Large intestine (tissue), 3 donors: Measurements from ENCODE around the gene BNIP5. TPM values are rescaled to one million over a fixed set of nuclear protein-coding genes. Genes with fewer than 3 reads are reported as not detected.

Source experiments
- DNase-seq, 2 donors: peaks; one replicate each; pipeline versions ENCODE4 v3.0.0 to v3.0.0-alpha.2; 2013
- H3K27ac ChIP-seq: one replicate; pipeline ENCODE4 v1.5.1; 2013; ENCODE audit warnings: low read length
- H3K27me3 ChIP-seq: 2 replicates; pipeline ENCODE4 v1.6.1; 2013; ENCODE audit warnings: low read length; ENCODE audit not compliant: control insufficient read depth, insufficient read depth
- H3K36me3 ChIP-seq: 2 replicates; pipeline ENCODE4 v1.6.1; 2013; ENCODE audit warnings: low read length; ENCODE audit not compliant: control insufficient read depth, insufficient read depth
- H3K4me1 ChIP-seq: one replicate; pipeline ENCODE4 v1.6.1; 2013; ENCODE audit warnings: low read length; ENCODE audit not compliant: control insufficient read depth, insufficient read depth
- H3K4me3 ChIP-seq: one replicate; pipeline ENCODE4 v1.5.1; 2013; ENCODE audit warnings: low read length
- H3K9me3 ChIP-seq: one replicate; pipeline ENCODE4 v1.6.1; 2013; ENCODE audit warnings: mild to moderate bottlenecking, low read depth, low read length, moderate library complexity; ENCODE audit not compliant: control insufficient read depth
- WGBS: methylation state at CpG from one replicate; pipeline ENCODE4 v1.1.5; 2013; ENCODE audit warnings: low lambda C conversion rate; ENCODE audit not compliant: insufficient coverage; 5-methylcytosine and 5-hydroxymethylcytosine counted together
- polyA plus RNA-seq: library from polyadenylated mRNA; unstranded; fragments of 120-200 nt; gene quantifications from one replicate; pipeline ENCODE4 v1.2.1, GENCODE V29; 2013

The BNIP5 gene
- polyA plus RNA-seq, 1 donor = 11.2 TPM

DNA sequence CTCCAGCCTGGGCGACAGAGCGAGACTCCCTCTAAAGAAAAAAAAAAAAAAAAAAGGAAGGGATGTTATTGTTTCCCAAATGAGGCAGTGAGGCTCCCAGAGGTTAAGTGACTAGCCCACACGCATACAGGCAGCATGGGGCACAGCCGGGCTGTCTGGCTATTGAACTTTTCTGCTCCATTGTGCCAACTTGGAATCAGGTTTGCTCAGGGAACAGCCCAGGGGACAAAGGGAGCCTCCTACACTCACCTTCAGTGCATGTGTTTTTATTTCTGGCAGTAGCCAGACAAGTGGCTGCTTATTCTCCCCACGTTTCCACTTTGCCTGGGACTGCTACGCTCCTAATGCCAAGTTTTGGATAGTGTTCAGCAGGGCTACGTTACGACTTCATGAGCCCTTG, 40.1 kb upstream of the BNIP5 start:
- WGBS = 100% methylated on average over 2 of the region's 8 CpGs
- no peak for DNase-seq
- H3K27ac ChIP-seq = no peak overlapping the region
- no peaks in the 10 kb centered on the region for H3K9me3 ChIP-seq
- H3K4me3 ChIP-seq = no peak overlapping the region
- H3K36me3 ChIP-seq = no peaks in the 10 kb centered on the region
- no peaks in the 10 kb centered on the region for H3K27me3 ChIP-seq
- no peaks in the 10 kb centered on the region for H3K4me1 ChIP-seq

DNA sequence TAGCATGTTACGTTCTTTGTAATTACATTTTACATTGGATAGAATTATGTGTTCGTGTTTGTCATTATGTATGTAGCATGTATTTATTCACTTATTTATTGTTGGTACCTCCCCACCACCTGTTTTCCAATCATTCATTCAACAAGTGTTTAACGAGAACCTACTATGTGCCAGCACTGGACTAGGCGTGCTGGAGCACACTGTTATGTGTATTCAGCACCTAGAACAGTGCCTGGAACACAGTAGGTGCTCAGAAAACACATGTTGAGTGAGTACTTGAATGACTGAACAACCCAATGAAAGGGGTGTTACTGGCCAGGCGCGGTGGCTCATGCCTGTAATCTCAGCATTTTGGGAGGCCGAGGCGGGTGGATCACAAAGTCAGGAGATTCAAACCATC, 39.5 kb upstream of the BNIP5 start:
- DNase-seq = no peak
- 83% methylated on average over 1 of the region's 8 CpGs for WGBS
- Histone ChIP-seq H3K27ac (no peak overlapping the region), H3K27me3 (no peaks in the 10 kb centered on the region), H3K4me1 (no peaks in the 10 kb centered on the region), H3K9me3 (no peaks in the 10 kb centered on the region), H3K4me3 (no peak overlapping the region), H3K36me3 (no peaks in the 10 kb centered on the region)

DNA sequence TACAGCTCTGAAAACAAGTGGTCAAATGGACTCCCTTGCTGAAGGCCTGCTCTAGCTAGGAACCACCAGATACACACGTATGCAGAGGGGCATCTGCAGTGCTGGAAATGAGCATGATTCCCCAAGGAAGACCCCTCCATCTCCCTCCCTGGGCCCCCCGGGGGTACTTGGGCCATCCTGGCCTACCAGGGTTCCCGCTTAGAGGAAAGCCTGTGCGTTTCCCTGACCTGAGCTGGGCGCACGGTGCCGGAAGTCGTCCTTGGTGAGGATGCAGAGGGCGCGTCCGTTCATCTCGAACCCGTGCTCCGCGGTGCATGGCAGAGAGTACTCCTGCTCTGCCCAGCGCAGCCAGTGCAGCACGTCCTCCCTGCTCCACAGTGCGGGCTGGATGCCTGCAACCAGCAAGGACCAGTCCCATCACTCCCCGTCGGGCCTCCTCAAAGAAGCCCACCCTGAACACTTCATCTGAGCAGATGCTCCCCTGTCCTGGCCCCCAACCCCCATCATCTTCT, 39.0 kb upstream of the BNIP5 start:
- no peaks in the 10 kb centered on the region for H3K27me3 ChIP-seq
- 100% methylated on average over 2 of the region's 20 CpGs for WGBS
- H3K36me3 ChIP-seq = no peaks in the 10 kb centered on the region
- H3K4me3 ChIP-seq = no peak overlapping the region
- H3K4me1 ChIP-seq = no peaks in the 10 kb centered on the region
- DNase-seq = no peak
- no peak overlapping the region for H3K27ac ChIP-seq
- no peaks in the 10 kb centered on the region for H3K9me3 ChIP-seq

DNA sequence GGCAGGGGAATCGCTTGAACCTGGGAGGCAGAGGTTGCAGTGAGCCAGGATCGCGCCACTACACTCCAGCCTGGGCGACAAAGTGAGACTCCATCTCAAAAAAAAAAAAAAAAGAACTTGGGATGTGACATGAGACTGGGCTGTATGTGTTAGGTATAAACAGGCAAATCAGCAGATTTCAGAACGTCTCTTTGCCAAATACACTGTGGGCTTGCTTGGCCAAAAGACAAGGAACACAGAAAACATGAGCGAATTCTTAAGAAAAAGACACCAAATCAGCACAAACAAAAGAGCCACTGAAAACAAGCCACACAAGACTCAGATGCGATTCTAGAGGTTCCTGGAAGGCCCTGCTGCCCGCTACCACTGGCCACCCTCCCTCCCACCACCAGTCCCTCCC, 38.3 kb upstream of the BNIP5 start:
- no peaks in the 10 kb centered on the region for H3K36me3 ChIP-seq
- H3K27ac ChIP-seq = no peak overlapping the region
- WGBS = 100% methylated on average over 3 of the region's 8 CpGs
- no peaks in the 10 kb centered on the region for H3K9me3 ChIP-seq
- H3K27me3 ChIP-seq = no peaks in the 10 kb centered on the region
- no peak for DNase-seq
- no peak overlapping the region for H3K4me3 ChIP-seq
- no peaks in the 10 kb centered on the region for H3K4me1 ChIP-seq

DNA sequence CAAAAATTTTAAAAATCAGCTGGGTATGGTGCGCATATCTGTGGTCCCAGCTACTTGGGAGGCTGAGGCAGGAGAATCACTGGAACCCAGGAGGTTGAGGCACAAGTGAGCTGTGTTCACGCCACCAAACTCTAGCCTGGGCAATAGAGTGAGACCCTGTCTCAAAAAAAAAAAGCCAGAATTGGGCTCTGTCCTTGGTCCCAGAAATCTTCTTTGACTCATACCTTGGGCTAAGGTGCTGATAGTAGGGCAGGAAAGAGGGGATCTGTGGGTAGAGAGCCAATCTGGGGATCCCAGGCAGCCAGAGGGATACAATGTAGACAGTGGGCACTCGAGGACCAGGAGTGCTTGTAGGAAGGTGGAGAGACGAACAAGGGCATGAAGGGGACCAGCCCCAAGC, 37.5 kb upstream of the BNIP5 start:
- 100% methylated on average over 1 of the region's 4 CpGs for WGBS
- H3K9me3 ChIP-seq = no peaks in the 10 kb centered on the region
- no peak for DNase-seq
- H3K36me3 ChIP-seq = no peaks in the 10 kb centered on the region
- no peaks in the 10 kb centered on the region for H3K27me3 ChIP-seq
- no peak overlapping the region for H3K27ac ChIP-seq
- H3K4me3 ChIP-seq = no peak overlapping the region
- H3K4me1 ChIP-seq = no peaks in the 10 kb centered on the region

DNA sequence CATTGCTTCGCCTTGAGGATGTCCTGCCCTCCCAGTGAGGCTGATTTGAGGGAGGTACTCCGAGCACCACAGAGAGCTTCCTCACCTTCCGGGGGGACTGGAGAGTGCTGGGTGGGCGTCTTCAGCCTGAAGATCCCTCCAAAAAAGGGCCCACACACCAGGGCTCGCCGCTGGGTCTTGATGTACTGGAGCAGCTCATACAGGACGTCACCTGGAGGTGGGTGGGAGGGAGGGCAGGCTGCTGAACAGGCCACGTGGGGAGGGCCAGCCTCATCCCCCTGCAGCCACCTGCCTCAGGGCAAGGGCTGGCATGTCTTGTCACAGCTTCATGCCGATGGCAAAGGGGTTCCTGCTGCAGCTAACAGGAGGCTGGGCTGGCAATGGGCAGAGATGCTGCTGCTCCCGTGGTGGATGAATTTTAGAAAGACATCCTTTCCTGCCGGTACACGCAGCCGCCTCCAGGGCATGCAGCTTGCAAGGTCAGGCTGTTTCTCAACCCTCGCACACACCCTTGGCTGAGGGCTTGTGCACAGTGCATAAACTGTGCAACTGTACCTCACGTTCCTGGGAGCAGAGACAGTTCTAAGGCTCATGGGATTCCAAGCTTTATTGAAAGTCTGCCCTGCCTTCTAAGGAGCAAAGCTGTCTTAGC, 36.8 kb upstream of the BNIP5 start:
- H3K9me3 ChIP-seq = no peaks in the 10 kb centered on the region
- no peak for DNase-seq
- no peak overlapping the region for H3K27ac ChIP-seq
- no peaks in the 10 kb centered on the region for H3K4me1 ChIP-seq
- H3K27me3 ChIP-seq = no peaks in the 10 kb centered on the region
- H3K4me3 ChIP-seq = no peak overlapping the region
- WGBS = no CpG with 5 or more reads among the region's 15 CpGs
- no peaks in the 10 kb centered on the region for H3K36me3 ChIP-seq

DNA sequence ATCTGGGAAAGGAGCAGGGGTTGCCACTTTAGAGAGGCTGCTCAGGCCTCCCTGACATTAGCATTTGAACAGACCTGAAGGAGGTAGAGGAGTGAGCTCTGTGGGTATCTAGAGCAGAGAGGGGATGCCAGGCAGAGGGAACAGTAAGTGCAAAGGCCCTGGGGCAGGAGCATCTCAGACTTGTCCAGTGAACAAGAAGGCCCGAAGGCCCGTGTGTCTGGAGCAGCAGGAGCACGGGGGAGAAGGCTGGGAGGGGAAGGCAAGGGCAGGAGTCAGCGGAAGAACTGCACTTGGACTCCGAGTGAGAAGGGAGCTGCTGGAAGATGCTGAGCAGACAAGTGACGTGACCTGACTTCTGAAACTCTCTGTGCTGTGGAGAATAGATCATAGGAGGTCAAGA, 35.4 kb upstream of the BNIP5 start:
- Histone ChIP-seq H3K9me3 (no peaks in the 10 kb centered on the region), H3K4me3 (no peak overlapping the region), H3K27me3 (no peaks in the 10 kb centered on the region), H3K4me1 (no peaks in the 10 kb centered on the region), H3K27ac (no peak overlapping the region), H3K36me3 (no peaks in the 10 kb centered on the region)
- no peak for DNase-seq
- no CpG with 5 or more reads among the region's 6 CpGs for WGBS

DNA sequence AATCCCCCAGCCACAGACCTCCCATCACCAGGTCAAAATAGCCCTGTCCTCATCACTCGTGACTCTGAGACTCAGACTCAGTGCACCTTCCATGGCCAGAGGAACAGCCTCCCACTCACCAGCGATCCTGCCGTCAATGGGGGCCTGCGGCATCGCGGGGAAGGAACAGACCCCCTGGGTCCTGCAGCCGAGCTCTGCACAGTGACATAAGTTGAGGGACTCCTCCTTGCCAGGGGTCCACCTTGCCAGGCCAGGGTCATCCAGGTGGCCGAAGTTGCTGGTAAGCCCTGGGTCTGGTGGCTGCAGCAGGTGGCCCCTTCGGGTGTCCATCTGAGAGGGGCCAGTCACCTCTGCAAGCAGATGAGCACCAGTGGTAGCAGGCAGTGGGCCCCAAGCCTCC, 34.5 kb upstream of the BNIP5 start:
- no CpG with 5 or more reads among the region's 9 CpGs for WGBS
- H3K27me3 ChIP-seq = no peaks in the 10 kb centered on the region
- H3K36me3 ChIP-seq = no peaks in the 10 kb centered on the region
- H3K4me3 ChIP-seq = no peak overlapping the region
- DNase-seq = no peak
- H3K27ac ChIP-seq = no peak overlapping the region
- peaks cover 4% of the 10 kb centered on the region for H3K4me1 ChIP-seq
- H3K9me3 ChIP-seq = no peaks in the 10 kb centered on the region

DNA sequence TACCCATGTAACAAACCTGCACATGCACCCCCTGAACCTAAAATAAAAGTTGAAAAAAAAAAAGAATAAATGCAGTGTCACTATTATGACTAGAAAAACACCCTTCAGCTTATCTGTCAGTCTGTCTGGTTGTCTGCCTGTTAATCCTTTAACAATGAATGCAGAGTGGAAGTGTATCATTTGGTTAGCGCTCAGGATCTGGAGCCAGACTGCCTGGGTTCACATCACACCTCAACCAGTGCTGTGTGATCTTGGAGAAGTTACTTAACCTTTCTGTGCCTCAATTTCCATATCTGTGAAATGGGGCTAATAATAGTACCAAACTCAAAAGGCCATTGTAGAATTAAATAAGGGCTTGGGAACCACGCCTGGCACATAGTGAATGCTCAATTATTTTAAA, 34.0 kb upstream of the BNIP5 start:
- WGBS = no CpG with 5 or more reads among the region's 2 CpGs
- H3K9me3 ChIP-seq = no peaks in the 10 kb centered on the region
- DNase-seq = no peak
- H3K27me3 ChIP-seq = no peaks in the 10 kb centered on the region
- H3K4me3 ChIP-seq = no peak overlapping the region
- no peaks in the 10 kb centered on the region for H3K36me3 ChIP-seq
- peaks cover 10% of the 10 kb centered on the region for H3K4me1 ChIP-seq
- no peak overlapping the region for H3K27ac ChIP-seq

DNA sequence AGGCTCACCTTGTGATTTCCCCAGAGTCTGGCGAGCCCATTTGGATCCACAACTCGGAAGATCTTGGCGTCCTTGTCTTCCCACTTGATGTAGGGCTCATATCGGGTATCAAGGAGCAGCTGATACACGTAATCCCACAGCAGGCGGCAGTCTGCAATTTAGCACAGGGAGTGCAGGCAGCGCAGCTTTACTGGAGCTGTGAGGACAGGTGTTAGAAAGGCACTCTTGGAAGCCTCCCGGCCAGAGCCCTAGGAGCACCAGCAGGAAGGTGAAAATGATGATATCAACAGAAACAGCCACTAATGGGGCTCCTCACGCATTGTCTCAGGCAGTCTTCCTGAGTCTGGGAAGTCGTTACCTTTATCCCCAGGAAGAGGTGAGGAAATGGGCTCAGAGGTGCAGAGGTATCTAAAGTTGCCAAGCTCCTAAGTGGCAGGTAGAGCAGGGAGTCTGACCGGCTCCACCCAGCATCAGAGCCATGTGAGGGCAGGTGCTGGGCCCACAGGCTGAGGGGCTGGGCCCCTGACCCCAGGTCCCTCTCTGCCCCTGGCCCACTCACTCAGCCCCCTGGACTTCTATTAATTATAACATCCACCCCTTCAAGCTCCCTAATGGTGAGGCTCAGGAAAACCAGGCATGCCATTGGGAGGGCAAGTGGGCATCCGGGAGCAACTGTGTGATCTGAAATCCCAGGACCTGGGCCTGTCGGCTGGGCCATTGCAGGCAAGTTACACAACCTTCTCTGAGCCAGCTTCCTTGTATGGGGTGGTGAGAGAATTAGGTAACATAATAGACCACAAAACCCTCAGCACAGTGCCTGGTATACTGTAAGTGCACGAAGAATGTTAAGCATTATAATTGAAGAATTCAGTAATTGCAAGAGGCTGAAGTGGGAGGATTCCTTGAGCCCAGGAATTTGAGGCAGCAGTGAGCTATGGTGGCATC, 32.5 kb upstream of the BNIP5 start:
- H3K4me1 ChIP-seq = peaks cover 22% of the 10 kb centered on the region
- WGBS = 80% methylated on average over 1 of the region's 14 CpGs
- no peak overlapping the region for H3K4me3 ChIP-seq
- no peak overlapping the region for H3K27ac ChIP-seq
- no peaks in the 10 kb centered on the region for H3K27me3 ChIP-seq
- no peak for DNase-seq
- peaks cover 3% of the 10 kb centered on the region for H3K9me3 ChIP-seq
- H3K36me3 ChIP-seq = no peaks in the 10 kb centered on the region
